HepG2 (cell line): ENCODE results near the gene MAN1A2. TPM values are rescaled to one million over a fixed set of nuclear protein-coding genes. Genes with fewer than 3 reads are reported as not detected.

Source experiments
- ATF2 ChIP-seq: sonication (generic); formaldehyde crosslinking; IDR thresholded peaks from 2 replicates; pipeline ENCODE4 v1.4.0; 2020; ENCODE audit warnings: missing genetic modification reagents
- FOXA1 ChIP-seq, 2 experiments: fragments of 450-650 bp in 1 of 2; sonication (generic) in 1 of 2; formaldehyde crosslinking in 1 of 2; IDR thresholded peaks; 2 replicates each; pipeline versions ENCODE4 v1.4.0 to v1.6.1; 2016 to 2020; ENCODE audit warnings: missing genetic modification reagents in 1 of 2
- FOXC1 ChIP-seq: sonication (generic); formaldehyde crosslinking; IDR thresholded peaks from 2 replicates; pipeline ENCODE4 v1.8.0; 2022; ENCODE audit warnings: mild to moderate bottlenecking, missing genetic modification reagents, borderline replicate concordance
- HES4 ChIP-seq: sonication (generic); formaldehyde crosslinking; IDR thresholded peaks from 2 replicates; pipeline ENCODE4 v1.9.0; 2021; ENCODE audit warnings: mild to moderate bottlenecking, missing genetic modification reagents, borderline replicate concordance
- HINFP ChIP-seq: sonication (generic); formaldehyde crosslinking; IDR thresholded peaks from 2 replicates; pipeline ENCODE4 v1.4.0; 2020; ENCODE audit warnings: low read depth, mild to moderate bottlenecking, missing genetic modification reagents
- IKZF5 ChIP-seq: IDR thresholded peaks from 2 replicates; pipeline ENCODE4 v1.6.1; 2018; ENCODE audit warnings: missing genetic modification reagents, mild to moderate bottlenecking, missing compliant biosample characterization
- IRF2 ChIP-seq: IDR thresholded peaks from 2 replicates; pipeline ENCODE4 v1.6.1; 2018; ENCODE audit warnings: missing genetic modification reagents, missing compliant biosample characterization
- KMT2A ChIP-seq: sonication (generic); formaldehyde crosslinking; IDR thresholded peaks from 2 replicates; pipeline ENCODE4 v1.4.0; 2020; ENCODE audit warnings: missing genetic modification reagents
- MAF1 ChIP-seq: sonication (generic); formaldehyde crosslinking; IDR thresholded peaks from 2 replicates; pipeline ENCODE4 v1.5.0; 2020; ENCODE audit warnings: missing genetic modification reagents, borderline replicate concordance
- MBNL3 ChIP-seq: fragments of 250-450 bp; sonication (Bioruptor Pico); conservative IDR thresholded peaks from 2 replicates; pipeline ENCODE4 v1.8.0; 2022; ENCODE audit warnings: mild to moderate bottlenecking, inconsistent platforms
- MEF2D ChIP-seq: sonication (generic); formaldehyde crosslinking; IDR thresholded peaks from 2 replicates; pipeline ENCODE4 v1.5.1; 2020; ENCODE audit warnings: mild to moderate bottlenecking, missing genetic modification reagents
- MTERF4 ChIP-seq: sonication (generic); formaldehyde crosslinking; IDR thresholded peaks from 2 replicates; pipeline ENCODE4 v1.8.0; 2023; ENCODE audit warnings: mild to moderate bottlenecking, missing genetic modification reagents
- RNF2 ChIP-seq: fragments of 450-650 bp; conservative IDR thresholded peaks from 2 replicates; pipeline ENCODE4 v1.6.1; 2016; ENCODE audit warnings: low read depth
- SIN3B ChIP-seq: fragments of 150-350 bp; IDR thresholded peaks from 2 replicates; pipeline ENCODE4 v1.6.1; 2014; ENCODE audit warnings: low read length
- SPEN ChIP-seq: sonication (generic); formaldehyde crosslinking; IDR thresholded peaks from 2 replicates; pipeline ENCODE4 v1.5.1; 2020; ENCODE audit warnings: low read depth, mild to moderate bottlenecking, missing genetic modification reagents
- TMF1 ChIP-seq: sonication (generic); formaldehyde crosslinking; IDR thresholded peaks from 2 replicates; pipeline ENCODE4 v1.8.1; 2022; ENCODE audit warnings: low read depth, missing genetic modification reagents
- ZFY ChIP-seq: sonication (generic); formaldehyde crosslinking; IDR thresholded peaks from 2 replicates; pipeline ENCODE4 v1.4.0; 2020; ENCODE audit warnings: missing genetic modification reagents
- ZHX1 ChIP-seq: sonication (generic); formaldehyde crosslinking; IDR thresholded peaks from 2 replicates; pipeline ENCODE4 v1.8.1; 2022; ENCODE audit warnings: low read depth, mild to moderate bottlenecking, missing genetic modification reagents
- ZMYM3 ChIP-seq: sonication (generic); formaldehyde crosslinking; IDR thresholded peaks from 2 replicates; pipeline ENCODE4 v1.5.1; 2020; ENCODE audit warnings: mild to moderate bottlenecking, missing genetic modification reagents
- ZNF766 ChIP-seq: sonication (generic); formaldehyde crosslinking; IDR thresholded peaks from 2 replicates; pipeline ENCODE4 v1.5.0; 2020; ENCODE audit warnings: missing genetic modification reagents, borderline replicate concordance
- polyA plus RNA-seq, 8 experiments: library from polyadenylated mRNA; depleted of rRNA in 3 of 8; stranded (reverse) in 7 of 8; unstranded in 1 of 8; fragments of >200 nt; fragmentation: Illumina TruSeq in 4 of 8; extraction: Trizol in 4 of 8; gene quantifications; 2 replicates each; pipeline versions ENCODE4 v1.2.1 to v1.2.3, GENCODE V29; 2011 to 2016; ENCODE audit warnings: low read depth in 4 of 8, missing spikeins in 1 of 8, mixed read lengths in 1 of 8; ENCODE audit not compliant: insufficient read depth in 1 of 8
- total RNA-seq, 5 experiments: library from RNA; depleted of rRNA; stranded (reverse); fragments of >200 nt; fragmentation: Illumina TruSeq; extraction: Trizol; gene quantifications; 2 replicates each; pipeline ENCODE4 v1.2.3, GENCODE V29; 2016; ENCODE audit warnings: low read depth in 1 of 5

The MAN1A2 gene
- total and polyA plus RNA-seq, 2 of the 13 experiments (the other 11 are each of a cell fraction or from before 2014, with no cell fraction given), result 8.0 to 19.9 TPM

- TF ChIP-seq MTERF4 (CRISPR knock-in tag), result no peak
- no peak for TF ChIP-seq ZHX1
- TF ChIP-seq SPEN (CRISPR knock-in tag), result peak; percentile 59; the same call in 1 of the 2 replicates
- TF ChIP-seq MEF2D (CRISPR knock-in tag), result no peak
- TF ChIP-seq IKZF5 (CRISPR knock-in tag), result no peak; the same call in 1 of the 2 replicates
- peak; percentile 49; the same call in 1 of the 2 replicates for TF ChIP-seq MAF1
- TF ChIP-seq ZNF766 (CRISPR knock-in tag), result 0 out of 2 replicates have a peak, but pooled peaks have one; percentile 5
- no peak for TF ChIP-seq MBNL3 (CRISPR knock-in tag)
- TF ChIP-seq HES4 (CRISPR knock-in tag), result peak; percentile 65; the same call in 1 of the 2 replicates
- TF ChIP-seq IRF2 (CRISPR knock-in tag), result no peak
- 0 out of 2 replicates have a peak, but pooled peaks have one; percentile 55 for TF ChIP-seq KMT2A (CRISPR knock-in tag)
- peak; percentile 44; the same call in 1 of the 2 replicates for TF ChIP-seq FOXC1 (CRISPR knock-in tag)
- TF ChIP-seq TMF1, result peak; percentile 40; the same call in 1 of the 2 replicates
- no peak for TF ChIP-seq ATF2 (CRISPR knock-in tag)
- peak; percentile 97 for TF ChIP-seq ZFY
- TF ChIP-seq FOXA1 (IDR thresholded peaks at IDR 0.05), result no peak
- TF ChIP-seq FOXA1 (CRISPR knock-in tag; IDR thresholded peaks at IDR 0.05), result no peak
- no peak for TF ChIP-seq RNF2
- TF ChIP-seq ZMYM3 (CRISPR knock-in tag), result 0 out of 2 replicates have a peak, but pooled peaks have one; percentile 21
- no peak for TF ChIP-seq SIN3B
- peak; percentile 28; the same call in 1 of the 2 replicates for TF ChIP-seq HINFP (CRISPR knock-in tag)
These were observed 838 bp upstream of the MAN1A2 start (continued) for GRCh38 chr1:117366177-117367045.
